Large intestine (tissue), 3 donors: ENCODE results near the gene CTNNA3. TPM values are rescaled to one million over a fixed set of nuclear protein-coding genes. Genes with fewer than 3 reads are reported as not detected.

ENCODE experiments used
- DNase-seq, 2 donors: peaks; one replicate each; pipeline versions ENCODE4 v3.0.0 to v3.0.0-alpha.2; 2013
- H3K27ac ChIP-seq: one replicate; pipeline ENCODE4 v1.5.1; 2013; ENCODE audit warnings: low read length
- H3K27me3 ChIP-seq: 2 replicates; pipeline ENCODE4 v1.6.1; 2013; ENCODE audit warnings: low read length; ENCODE audit not compliant: control insufficient read depth, insufficient read depth
- H3K36me3 ChIP-seq: 2 replicates; pipeline ENCODE4 v1.6.1; 2013; ENCODE audit warnings: low read length; ENCODE audit not compliant: control insufficient read depth, insufficient read depth
- H3K4me1 ChIP-seq: one replicate; pipeline ENCODE4 v1.6.1; 2013; ENCODE audit warnings: low read length; ENCODE audit not compliant: control insufficient read depth, insufficient read depth
- H3K4me3 ChIP-seq: one replicate; pipeline ENCODE4 v1.5.1; 2013; ENCODE audit warnings: low read length
- H3K9me3 ChIP-seq: one replicate; pipeline ENCODE4 v1.6.1; 2013; ENCODE audit warnings: mild to moderate bottlenecking, low read depth, low read length, moderate library complexity; ENCODE audit not compliant: control insufficient read depth
- WGBS: methylation state at CpG from one replicate; pipeline ENCODE4 v1.1.5; 2013; ENCODE audit warnings: low lambda C conversion rate; ENCODE audit not compliant: insufficient coverage; 5-methylcytosine and 5-hydroxymethylcytosine counted together
- polyA plus RNA-seq: library from polyadenylated mRNA; unstranded; fragments of 120-200 nt; gene quantifications from one replicate; pipeline ENCODE4 v1.2.1, GENCODE V29; 2013

The CTNNA3 gene
- polyA plus RNA-seq, 1 donor, result 2.3 TPM

DNA sequence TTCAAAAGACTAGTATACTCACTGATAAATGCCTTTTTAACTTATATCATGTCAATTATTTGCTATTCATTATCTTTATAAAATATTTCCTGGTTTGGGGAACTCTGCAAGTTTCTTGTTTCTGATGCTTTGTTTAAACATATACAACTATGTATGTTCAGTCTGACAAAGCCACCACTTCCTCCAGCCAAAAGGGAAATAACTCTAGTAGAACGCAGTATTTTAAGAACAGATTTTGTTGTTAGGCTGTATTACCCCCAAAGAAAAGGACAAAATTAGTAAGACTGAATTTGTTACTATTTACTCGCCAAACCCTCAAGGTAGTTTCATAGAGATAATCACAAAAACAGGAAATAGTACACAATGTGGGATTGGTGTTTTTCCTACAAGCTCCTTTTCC lies 691.3 kb downstream of the CTNNA3 start:
- WGBS, result 85% methylated on average over 2 of the region's 2 CpGs
- Histone ChIP-seq H3K4me1 (no peaks in the 10 kb centered on the region), H3K4me3 (no peak overlapping the region), H3K36me3 (no peaks in the 10 kb centered on the region), H3K27me3 (no peaks in the 10 kb centered on the region), H3K9me3 (no peaks in the 10 kb centered on the region), H3K27ac (no peak overlapping the region)
- no peak for DNase-seq

DNA sequence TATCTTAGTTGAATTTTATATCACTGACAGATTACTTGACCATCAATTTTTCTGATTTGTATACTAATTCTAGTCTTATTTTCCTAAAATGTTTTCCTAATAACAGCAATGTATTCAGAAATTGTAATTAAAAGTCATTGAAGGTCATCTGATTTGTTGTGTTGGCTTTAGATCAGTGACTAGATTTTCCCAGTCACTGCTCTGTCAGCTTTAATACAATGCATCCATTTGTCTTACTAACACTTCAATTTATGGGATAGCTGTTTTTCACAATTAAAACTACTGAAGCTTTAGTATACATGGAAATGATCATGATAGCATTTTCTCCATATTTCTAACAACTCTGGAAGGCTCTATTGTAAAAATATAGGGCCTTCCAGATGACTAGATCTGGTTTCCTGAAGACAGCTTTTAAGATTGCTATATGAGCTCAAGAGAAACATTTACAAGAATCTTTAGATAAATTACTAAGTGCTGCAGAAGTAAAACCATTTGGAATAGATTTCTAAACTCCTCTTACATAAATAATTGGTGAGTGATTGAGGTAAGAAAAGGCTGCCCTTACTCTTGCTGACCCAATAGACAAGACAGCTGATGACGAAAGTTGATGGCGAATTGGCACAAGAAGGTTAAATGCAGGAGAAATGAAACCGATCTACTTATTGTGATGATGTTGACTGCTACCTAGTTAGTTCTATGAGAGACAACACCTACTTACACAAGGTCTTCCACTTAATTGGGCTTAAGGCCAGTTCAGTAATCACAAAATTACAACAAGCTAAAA lies 696.0 kb downstream of the CTNNA3 start:
- H3K27me3 ChIP-seq, result no peaks in the 10 kb centered on the region
- no peaks in the 10 kb centered on the region for H3K9me3 ChIP-seq
- 100% methylated on average over 1 of the region's 3 CpGs for WGBS
- H3K4me3 ChIP-seq, result no peak overlapping the region
- no peaks in the 10 kb centered on the region for H3K36me3 ChIP-seq
- no peak for DNase-seq
- no peak overlapping the region for H3K27ac ChIP-seq
- no peaks in the 10 kb centered on the region for H3K4me1 ChIP-seq

DNA sequence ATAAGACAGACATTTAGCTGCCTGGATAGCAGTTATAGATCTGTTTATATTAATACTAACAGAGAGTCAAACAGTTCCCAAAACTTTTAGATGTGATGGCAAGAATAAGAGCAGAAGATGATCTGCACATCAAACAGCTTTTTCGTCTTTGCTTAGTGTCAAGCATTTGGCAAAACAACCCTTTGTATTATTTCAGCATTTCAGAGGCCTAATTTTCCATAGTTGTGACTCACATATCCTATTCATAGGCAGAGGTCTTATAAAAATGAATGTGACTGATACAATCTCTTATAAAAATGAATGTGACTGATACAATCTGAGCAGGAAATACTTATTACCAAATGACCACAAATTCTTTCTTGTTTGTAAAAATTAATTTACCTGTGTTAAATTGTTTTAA lies 699.0 kb downstream of the CTNNA3 start:
- H3K9me3 ChIP-seq, result no peaks in the 10 kb centered on the region
- no CpG with 5 or more reads among the region's 1 CpG for WGBS
- no peak for DNase-seq
- no peaks in the 10 kb centered on the region for H3K4me1 ChIP-seq
- no peak overlapping the region for H3K4me3 ChIP-seq
- no peak overlapping the region for H3K27ac ChIP-seq
- no peaks in the 10 kb centered on the region for H3K27me3 ChIP-seq
- H3K36me3 ChIP-seq, result no peaks in the 10 kb centered on the region

DNA sequence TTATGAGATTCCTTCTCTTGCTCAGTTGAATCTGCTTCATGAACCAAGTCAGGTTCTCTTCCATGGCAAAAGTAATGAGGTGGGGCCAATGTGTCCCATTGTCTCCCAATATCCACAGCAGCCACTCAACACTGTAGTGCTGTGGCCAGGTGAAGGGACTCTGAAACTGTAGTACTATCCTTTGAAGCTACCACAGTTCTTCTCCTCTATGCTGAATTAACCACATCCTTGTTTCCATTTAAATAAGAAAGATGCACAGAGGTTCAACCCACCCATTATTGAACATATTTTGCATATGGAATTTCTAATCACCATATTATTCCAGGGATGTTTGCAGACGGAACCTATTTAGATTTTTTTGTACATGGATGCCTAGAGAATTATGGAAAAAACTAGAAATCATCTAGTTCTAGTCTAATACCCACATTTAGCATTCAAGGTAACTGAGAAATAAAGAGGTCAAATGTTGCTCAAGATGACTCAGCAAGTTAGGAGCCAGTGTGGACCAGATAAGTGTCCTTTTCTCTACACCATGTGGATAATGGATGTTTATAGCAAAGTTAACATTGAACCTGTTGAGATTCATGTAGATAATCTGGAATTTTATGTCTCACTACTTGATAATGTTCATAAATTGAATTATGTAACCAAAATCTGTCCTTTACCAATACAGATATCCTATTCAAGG lies 705.7 kb downstream of the CTNNA3 start:
- Histone ChIP-seq H3K27ac (no peak overlapping the region), H3K27me3 (no peaks in the 10 kb centered on the region), H3K4me3 (no peak overlapping the region), H3K9me3 (no peaks in the 10 kb centered on the region), H3K4me1 (no peaks in the 10 kb centered on the region), H3K36me3 (no peaks in the 10 kb centered on the region)
- no peak for DNase-seq
- WGBS, result 78% methylated on average over 1 of the region's 1 CpG

DNA sequence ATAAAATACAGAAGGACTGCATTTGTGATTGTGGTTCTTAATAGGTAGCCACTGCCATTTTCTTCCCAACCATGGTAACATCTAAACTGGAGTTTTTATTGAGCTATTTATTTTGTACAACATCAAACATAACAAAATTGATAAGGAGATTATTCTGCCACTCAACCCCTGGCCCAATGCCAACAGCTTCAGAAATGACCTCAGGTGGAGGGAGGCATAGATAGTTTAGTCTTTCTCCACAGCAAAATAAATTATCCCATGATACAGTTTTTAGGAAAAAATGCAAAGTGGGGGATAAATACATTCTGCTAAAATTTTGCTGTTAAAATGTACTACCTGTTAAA lies 712.5 kb downstream of the CTNNA3 start:
- DNase-seq, result no peak

DNA sequence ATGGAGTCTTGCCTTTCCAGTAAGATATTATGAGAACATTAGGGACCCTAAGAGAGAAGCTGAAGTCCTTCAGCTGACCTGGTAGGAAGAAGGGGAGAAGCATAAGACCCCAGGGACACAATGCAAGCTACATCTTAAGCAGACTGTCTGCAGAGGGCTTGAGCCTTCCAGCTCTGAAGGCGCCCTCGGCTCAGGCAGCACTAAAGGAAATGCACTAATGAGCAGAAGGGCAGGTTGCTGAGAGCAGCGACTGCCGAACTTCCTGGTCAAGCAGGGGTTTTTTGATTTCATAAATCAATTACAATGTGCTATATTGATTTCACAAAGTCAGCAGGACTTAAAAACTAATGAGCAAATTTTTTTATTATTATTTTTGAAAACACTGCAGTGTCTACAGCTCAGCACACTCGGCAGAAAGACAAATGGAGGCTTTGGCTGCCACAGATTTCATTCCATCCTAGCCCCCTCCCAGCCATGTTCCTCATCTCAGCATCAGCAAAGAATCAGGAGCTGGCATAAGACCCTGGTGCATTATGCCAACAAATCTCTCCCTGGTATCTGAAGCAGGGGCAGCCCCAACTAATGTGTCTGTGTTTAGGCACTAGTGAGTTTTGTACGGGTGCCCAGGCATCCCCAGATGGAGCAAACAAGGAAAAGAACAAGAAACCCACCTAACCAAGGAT lies 713.1 kb downstream of the CTNNA3 start:
- no peak for DNase-seq
- Histone ChIP-seq H3K4me1 (no peaks in the 10 kb centered on the region), H3K4me3 (no peak overlapping the region), H3K27ac (no peak overlapping the region), H3K27me3 (no peaks in the 10 kb centered on the region), H3K9me3 (no peaks in the 10 kb centered on the region), H3K36me3 (no peaks in the 10 kb centered on the region)
- no CpG with 5 or more reads among the region's 6 CpGs for WGBS

More for the DNA sequence above, 712.5 kb downstream of the CTNNA3 start:
- Histone ChIP-seq H3K27ac (no peak overlapping the region), H3K36me3 (no peaks in the 10 kb centered on the region), H3K27me3 (no peaks in the 10 kb centered on the region), H3K4me3 (no peak overlapping the region), H3K4me1 (no peaks in the 10 kb centered on the region), H3K9me3 (no peaks in the 10 kb centered on the region)

DNA sequence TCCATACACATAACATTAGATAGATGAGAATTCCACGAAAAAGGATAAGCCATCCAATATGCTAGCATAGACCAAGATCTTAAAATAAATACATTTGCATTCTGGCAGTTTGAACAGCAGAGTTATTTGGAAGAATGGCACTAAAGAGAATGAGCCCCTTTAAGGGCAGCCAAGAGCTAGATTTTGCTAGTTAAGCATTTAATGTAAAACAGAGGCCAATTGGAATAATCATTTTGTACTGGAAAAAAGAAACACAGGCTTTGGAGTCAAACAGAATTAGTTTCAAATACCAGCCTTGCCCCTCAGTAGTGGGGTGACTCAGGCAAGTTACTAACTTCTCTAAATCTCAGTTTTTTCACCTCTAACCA lies 714.0 kb downstream of the CTNNA3 start:
- no peak overlapping the region for H3K27ac ChIP-seq
- no peaks in the 10 kb centered on the region for H3K4me1 ChIP-seq
- H3K4me3 ChIP-seq, result no peak overlapping the region
- no CpG with 5 or more reads among the region's 1 CpG for WGBS
- no peaks in the 10 kb centered on the region for H3K36me3 ChIP-seq
- H3K9me3 ChIP-seq, result no peaks in the 10 kb centered on the region
- no peak for DNase-seq
- no peaks in the 10 kb centered on the region for H3K27me3 ChIP-seq

DNA sequence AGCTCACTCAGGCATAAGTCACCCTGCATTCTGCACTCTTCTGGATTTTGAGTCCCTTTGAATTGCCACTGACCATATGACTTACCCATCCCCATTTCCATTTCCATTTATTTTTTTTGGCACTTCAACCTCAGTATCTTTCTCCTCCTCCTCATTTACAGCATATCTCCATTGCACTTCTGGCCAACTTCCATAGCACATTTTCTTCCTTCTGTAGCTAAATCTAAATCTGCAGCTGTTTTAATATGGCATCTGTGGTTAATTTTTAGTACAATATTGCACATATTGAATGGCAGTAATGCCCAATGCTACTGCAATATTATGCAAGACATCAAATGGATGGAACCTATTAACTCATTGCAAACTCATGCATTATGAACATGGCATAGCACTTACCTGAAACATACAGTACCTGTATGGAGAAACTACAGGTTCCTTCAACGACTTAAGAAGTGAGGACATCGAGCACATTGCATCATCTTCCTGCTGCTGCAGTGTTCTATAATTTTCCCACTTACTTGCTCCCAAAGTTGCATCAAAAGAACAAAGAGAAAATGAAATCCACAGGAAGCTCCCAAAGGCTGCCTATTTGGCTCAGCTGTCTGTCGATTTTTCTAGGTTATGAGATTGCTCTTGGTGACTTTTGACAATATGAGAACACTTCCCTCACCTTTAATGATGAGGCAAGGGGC lies 714.5 kb downstream of the CTNNA3 start:
- no peak for DNase-seq
- Histone ChIP-seq H3K36me3 (no peaks in the 10 kb centered on the region), H3K4me3 (no peak overlapping the region), H3K9me3 (no peaks in the 10 kb centered on the region), H3K27me3 (no peaks in the 10 kb centered on the region), H3K27ac (no peak overlapping the region), H3K4me1 (no peaks in the 10 kb centered on the region)
- WGBS, result no CpG with 5 or more reads among the region's 3 CpGs

DNA sequence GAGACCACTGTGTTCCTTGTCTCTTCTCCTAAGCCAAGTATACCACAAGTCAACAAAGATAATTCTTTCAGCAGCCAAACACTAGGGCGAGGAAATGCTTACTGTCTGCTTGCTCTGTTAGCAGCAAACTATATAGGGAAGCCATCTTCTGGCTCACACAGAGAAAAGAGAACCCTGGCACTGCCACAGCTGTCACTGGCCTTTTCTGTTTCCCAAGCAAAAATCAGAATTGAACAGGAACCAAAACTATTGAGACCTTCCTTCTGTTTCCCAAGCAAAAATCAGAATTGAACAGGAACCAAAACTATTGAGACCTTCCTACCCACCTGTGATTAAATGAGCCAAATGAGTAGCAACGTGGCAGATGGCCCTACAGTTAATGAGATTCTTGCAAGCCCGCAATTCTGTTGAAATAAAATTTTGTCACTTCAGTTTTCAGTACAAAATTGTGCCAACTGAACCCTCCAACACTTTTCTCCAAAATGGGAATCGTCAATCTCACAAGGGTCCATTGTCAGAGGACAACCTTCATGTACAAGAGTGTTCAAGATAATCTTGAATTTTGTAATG lies 715.7 kb downstream of the CTNNA3 start:
- Histone ChIP-seq H3K36me3 (no peaks in the 10 kb centered on the region), H3K9me3 (no peaks in the 10 kb centered on the region), H3K27me3 (no peaks in the 10 kb centered on the region), H3K4me3 (no peak overlapping the region), H3K27ac (no peak overlapping the region), H3K4me1 (no peaks in the 10 kb centered on the region)
- WGBS, result 100% methylated on average over 1 of the region's 4 CpGs
- DNase-seq, result no peak

DNA sequence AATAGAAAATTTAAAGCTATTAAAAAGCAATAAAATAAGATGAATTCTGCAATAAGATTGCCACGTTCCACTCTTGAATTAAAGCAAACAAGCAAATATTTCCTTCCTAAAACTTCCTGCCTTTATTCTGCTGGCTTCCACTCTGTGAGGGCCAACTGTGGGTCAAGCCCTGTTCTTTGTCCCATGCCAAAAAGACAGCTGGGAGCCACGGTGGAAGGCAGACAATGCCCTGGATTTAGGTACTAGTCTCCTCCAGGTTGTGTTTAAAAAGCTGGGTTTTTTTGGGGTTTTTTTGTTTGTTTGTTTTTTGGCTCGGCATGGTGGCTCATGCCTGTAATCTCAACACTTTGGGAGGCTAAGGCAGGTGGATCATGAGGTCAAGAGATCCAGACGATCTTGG lies 731.0 kb downstream of the CTNNA3 start:
- H3K36me3 ChIP-seq, result no peaks in the 10 kb centered on the region
- no peak overlapping the region for H3K27ac ChIP-seq
- no peak for DNase-seq
- H3K4me1 ChIP-seq, result no peaks in the 10 kb centered on the region
- H3K4me3 ChIP-seq, result no peak overlapping the region
- no CpG with 5 or more reads among the region's 4 CpGs for WGBS
- no peaks in the 10 kb centered on the region for H3K9me3 ChIP-seq
- no peaks in the 10 kb centered on the region for H3K27me3 ChIP-seq
